ENCODE results near the gene CCDC85A. TPM values are rescaled to one million over a fixed set of nuclear protein-coding genes. Genes with fewer than 3 reads are reported as not detected.

Gene CCDC85A
- total RNA-seq, 4 donors from 2014 or later: 0.42 to 2.1 (median 1.3) TPM

DNA sequence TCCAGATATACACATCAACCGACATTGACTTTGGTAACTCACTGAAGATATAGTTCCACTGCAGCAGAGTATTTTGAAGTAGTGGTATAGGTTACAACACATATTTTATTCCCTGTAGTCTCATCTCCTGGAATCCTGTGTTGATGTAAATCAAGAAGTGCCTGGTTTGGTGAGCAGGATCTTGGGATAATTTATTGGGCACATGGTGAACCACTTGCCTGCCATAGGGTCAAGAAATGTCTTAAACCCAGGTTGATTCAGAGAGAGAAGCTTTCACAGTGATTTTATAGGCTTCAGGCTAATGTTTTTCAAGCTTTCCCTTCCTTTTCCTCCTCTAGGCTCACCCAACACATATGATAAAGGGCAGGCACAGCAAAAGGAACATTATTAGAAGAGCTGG is 24.6 kb downstream of the CCDC85A start:
- no peak for TF ChIP-seq POLR2A (IDR thresholded peaks at IDR 0.05)
- TF ChIP-seq, protein P1, sequence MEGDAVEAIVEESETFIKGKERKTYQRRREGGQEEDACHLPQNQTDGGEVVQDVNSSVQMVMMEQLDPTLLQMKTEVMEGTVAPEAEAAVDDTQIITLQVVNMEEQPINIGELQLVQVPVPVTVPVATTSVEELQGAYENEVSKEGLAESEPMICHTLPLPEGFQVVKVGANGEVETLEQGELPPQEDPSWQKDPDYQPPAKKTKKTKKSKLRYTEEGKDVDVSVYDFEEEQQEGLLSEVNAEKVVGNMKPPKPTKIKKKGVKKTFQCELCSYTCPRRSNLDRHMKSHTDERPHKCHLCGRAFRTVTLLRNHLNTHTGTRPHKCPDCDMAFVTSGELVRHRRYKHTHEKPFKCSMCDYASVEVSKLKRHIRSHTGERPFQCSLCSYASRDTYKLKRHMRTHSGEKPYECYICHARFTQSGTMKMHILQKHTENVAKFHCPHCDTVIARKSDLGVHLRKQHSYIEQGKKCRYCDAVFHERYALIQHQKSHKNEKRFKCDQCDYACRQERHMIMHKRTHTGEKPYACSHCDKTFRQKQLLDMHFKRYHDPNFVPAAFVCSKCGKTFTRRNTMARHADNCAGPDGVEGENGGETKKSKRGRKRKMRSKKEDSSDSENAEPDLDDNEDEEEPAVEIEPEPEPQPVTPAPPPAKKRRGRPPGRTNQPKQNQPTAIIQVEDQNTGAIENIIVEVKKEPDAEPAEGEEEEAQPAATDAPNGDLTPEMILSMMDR (IDR thresholded peaks at IDR 0.05): no peak
- intact Hi-C loops (cut with DNase I): no loop called here
- Histone ChIP-seq H3K36me3 (no peaks in the 10 kb centered on the region), H3K9me3 (no peaks in the 10 kb centered on the region), H3K27ac (no peak overlapping the region), H3K4me3 (no peak overlapping the region), H3K27me3 (no peaks in the 10 kb centered on the region), H3K4me1 (no peaks in the 10 kb centered on the region)
- DNase-seq: no peak
- 94 to 100% methylated on average over 1 of the region's 1 CpG for WGBS, 2 donors

DNA sequence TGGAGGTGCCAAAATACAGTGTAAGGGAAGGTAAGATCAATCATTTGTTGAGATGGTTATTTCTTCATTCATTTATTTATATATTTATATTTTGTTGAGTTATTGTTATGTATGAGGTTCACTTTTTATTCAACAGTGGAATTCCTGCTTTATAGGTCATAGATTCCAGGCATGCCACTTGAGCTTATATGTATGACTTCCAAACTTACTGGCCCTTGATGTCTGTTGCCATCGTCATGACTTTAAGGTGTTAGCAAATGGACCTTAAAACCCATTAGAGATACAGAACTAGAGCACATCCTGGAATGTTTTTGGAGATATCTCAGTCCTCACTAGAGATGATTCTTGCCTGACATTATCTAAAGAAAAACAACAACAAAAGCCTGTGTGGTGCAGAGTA is 25.9 kb downstream of the CCDC85A start:
- no peak for DNase-seq
- intact Hi-C loops (cut with DNase I): no loop called here
- TF ChIP-seq, protein P1 (IDR thresholded peaks at IDR 0.05): no peak
- TF ChIP-seq POLR2A (IDR thresholded peaks at IDR 0.05): no peak
- H3K4me3 ChIP-seq: no peak overlapping the region
- H3K27ac ChIP-seq: no peak overlapping the region
- no peaks in the 10 kb centered on the region for H3K4me1 ChIP-seq
- no peaks in the 10 kb centered on the region for H3K27me3 ChIP-seq
- 83 to 86% methylated on average over 1 of the region's 1 CpG for WGBS, 2 donors
- no peaks in the 10 kb centered on the region for H3K36me3 ChIP-seq
- H3K9me3 ChIP-seq: no peaks in the 10 kb centered on the region

DNA sequence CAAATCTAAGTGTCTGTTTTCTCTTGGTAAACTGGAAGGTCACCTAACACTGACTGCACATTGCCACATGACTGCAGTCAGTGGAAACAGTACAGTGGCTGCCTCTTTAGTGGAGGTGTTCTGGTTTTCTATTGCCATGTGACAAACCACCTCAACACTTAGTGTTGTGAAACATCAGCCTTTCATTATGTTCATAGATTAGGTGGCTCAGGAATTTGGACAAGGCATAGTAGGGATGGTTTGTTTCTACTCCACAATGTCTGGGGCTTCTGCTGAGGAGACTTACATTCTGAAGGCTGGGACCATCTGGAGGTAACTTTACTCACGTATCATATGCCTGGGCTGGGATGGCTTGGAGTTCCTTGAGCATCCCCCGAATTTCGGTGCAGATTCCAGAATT is 26.5 kb downstream of the CCDC85A start:
- TF ChIP-seq, protein P1 (IDR thresholded peaks at IDR 0.05): no peak
- TF ChIP-seq POLR2A (IDR thresholded peaks at IDR 0.05): no peak
- intact Hi-C loops (cut with DNase I): no loop called here
- Histone ChIP-seq H3K9me3 (no peaks in the 10 kb centered on the region), H3K27ac (no peak overlapping the region), H3K4me3 (no peak overlapping the region), H3K36me3 (no peaks in the 10 kb centered on the region), H3K4me1 (no peaks in the 10 kb centered on the region), H3K27me3 (no peaks in the 10 kb centered on the region)
- 80% methylated on average over 3 of the region's 3 CpGs; no CpG with 5 or more reads in 1 of the 2 donors for WGBS, 2 donors
- DNase-seq: no peak

DNA sequence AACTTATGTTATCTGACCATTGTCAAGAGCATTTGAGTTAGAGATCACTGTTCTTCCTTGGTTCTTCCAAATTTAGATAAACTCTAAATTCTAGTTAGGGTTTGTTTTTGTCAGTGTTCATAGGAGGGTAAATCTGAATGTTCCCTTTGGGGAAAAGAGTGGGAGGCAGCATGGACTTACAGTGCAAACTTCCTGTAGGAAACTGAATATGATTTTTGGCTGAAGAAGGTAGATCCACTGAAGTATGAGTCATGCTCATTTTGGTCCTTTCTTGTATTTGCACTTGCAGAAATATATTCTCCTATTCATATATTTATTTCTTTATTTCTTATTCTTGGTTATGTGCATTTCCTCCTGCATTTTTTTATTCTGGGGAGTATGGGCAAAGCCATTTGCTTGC is 27.3 kb downstream of the CCDC85A start:
- Histone ChIP-seq H3K4me3 (no peak overlapping the region), H3K9me3 (no peaks in the 10 kb centered on the region), H3K27me3 (no peaks in the 10 kb centered on the region), H3K4me1 (no peaks in the 10 kb centered on the region), H3K27ac (no peak overlapping the region), H3K36me3 (no peaks in the 10 kb centered on the region)
- no peak for TF ChIP-seq POLR2A (IDR thresholded peaks at IDR 0.05)
- TF ChIP-seq, protein P1 (IDR thresholded peaks at IDR 0.05): no peak
- no peak for DNase-seq
- intact Hi-C loops (cut with DNase I): no loop called here

DNA sequence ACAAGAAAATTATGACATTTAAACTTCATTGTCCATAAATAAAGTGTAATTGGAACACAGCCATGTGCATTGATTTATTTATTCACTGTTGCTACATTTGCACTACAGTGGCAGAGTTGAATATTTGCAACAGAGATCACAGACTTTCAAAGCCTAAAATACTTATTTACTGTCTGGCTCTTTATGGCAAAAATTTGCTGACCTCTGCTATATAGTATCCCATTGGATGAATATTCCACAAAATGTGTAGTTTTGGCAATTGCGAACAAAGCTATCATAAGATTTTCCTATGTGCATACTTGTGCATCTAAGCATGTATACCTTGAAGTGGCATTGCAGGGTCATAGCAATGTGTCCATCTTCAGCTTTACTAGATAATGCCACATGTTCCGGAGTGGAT is 32.1 kb downstream of the CCDC85A start:
- Histone ChIP-seq H3K36me3 (no peaks in the 10 kb centered on the region), H3K9me3 (no peaks in the 10 kb centered on the region), H3K27me3 (no peaks in the 10 kb centered on the region), H3K4me1 (no peaks in the 10 kb centered on the region), H3K27ac (no peak overlapping the region), H3K4me3 (no peak overlapping the region)
- intact Hi-C loops (cut with DNase I): no loop called here
- TF ChIP-seq POLR2A (IDR thresholded peaks at IDR 0.05): no peak
- TF ChIP-seq, protein P1 (IDR thresholded peaks at IDR 0.05): no peak
- no peak for DNase-seq
- WGBS, 2 donors: 81 to 90% methylated on average over 2 of the region's 2 CpGs

All from esophagus squamous epithelium (tissue), 5 donors.